GM10847 (cell line): ENCODE data around the gene DIAPH1.

ENCODE experiments used
- POLR2A ChIP-seq: IDR thresholded peaks from 2 replicates; pipeline ENCODE4 v1.6.1; 2011; ENCODE audit not compliant: insufficient read length; ENCODE audit errors: extremely low read depth

The DIAPH1 gene

DNA sequence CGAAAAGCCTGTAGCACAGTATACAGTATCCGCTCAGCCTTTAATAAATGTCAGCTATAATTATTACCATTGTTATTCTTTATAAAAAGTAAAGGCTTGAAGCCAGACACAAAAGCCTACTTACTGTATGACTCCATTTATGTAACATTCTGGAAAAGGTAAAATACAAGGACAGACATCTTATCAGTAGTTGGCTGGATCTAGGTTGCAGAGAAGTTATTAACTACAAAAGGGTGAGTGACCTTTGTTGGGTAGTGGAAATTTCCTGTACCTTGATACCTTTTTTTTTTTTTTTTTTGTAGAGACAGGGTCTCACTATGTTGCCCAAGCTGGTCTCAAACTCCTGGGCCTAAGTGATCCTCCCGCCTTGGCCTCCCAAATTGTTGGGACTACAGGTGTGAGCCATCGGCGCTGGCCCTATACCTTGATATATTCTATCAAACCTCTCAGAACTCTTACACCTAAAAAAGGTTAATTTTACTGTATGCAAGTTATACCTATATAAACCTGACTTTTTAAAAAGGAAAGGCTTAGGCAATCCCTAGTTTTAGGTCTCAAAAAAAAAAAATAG lies 11.9 kb upstream of the DIAPH1 start:
- TF ChIP-seq POLR2A, result no peak

DNA sequence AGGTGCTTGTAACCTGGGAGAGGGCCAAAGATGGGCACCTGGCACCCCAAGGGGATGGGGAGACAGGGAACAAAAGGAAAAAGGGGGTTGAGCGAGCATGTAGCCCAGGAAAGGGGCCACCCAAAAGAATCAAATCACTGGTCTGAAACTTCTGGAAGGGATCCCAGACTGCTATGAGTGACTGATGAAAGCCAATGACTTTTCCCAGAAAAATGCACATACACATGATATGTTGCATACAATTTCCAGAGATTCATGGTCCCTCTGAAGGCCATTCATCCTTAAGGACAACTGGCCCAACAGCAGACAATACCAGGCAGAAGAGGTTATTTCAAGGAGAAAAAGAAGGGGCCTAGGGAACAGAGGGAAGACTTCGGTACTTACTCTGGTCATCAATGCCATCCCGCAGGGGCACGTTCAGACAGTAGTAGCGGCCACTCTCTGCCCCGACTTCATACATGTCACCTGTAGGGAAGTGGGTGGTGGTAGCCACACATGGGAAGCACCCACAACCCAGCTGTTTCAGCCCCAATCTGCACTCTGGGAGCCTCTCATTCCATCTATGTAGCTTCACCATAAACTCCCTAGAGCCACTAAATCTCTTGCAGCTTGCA lies 9.5 kb upstream of the DIAPH1 start:
- TF ChIP-seq POLR2A, result no peak

DNA sequence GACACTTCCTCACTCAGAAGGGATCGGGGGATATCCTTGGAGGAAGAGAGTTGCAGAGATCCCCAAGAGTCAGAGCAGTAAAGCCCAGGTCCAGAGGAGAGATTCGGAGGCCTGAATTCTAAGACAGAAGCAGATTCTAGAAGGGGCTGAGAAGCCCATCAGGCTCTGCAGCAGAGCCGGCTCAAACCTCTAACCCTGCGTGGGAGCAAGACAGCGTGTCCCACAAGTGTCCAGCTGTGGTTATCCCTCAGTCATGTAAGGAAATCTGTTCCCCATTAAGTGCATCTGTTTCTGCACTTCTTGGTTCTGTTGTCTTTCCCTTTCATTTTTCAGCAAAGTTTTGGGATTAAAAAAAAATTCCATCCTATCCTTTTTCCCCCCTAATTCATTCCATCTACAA lies 4.8 kb upstream of the DIAPH1 start:
- no peak for TF ChIP-seq POLR2A

DNA sequence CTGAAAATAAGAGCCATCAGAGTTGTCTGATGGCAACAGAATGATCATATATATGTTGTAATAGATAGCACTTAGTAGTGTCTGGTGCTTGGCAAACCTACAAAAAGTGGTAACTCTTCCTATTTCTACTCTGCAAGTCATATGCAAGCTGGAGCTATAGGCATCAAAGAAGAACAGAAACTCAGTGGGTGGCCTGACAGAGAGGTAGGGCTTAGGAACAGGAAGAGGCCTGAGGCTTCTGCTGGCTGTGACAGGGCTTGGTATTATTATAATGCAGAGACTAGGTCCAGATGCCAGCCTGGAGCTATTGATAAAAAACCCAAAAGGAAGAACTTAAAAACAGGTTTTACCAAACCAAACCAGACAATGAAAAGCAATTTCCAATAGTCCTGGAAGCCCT lies 4.4 kb upstream of the DIAPH1 start:
- TF ChIP-seq POLR2A, result no peak

DNA sequence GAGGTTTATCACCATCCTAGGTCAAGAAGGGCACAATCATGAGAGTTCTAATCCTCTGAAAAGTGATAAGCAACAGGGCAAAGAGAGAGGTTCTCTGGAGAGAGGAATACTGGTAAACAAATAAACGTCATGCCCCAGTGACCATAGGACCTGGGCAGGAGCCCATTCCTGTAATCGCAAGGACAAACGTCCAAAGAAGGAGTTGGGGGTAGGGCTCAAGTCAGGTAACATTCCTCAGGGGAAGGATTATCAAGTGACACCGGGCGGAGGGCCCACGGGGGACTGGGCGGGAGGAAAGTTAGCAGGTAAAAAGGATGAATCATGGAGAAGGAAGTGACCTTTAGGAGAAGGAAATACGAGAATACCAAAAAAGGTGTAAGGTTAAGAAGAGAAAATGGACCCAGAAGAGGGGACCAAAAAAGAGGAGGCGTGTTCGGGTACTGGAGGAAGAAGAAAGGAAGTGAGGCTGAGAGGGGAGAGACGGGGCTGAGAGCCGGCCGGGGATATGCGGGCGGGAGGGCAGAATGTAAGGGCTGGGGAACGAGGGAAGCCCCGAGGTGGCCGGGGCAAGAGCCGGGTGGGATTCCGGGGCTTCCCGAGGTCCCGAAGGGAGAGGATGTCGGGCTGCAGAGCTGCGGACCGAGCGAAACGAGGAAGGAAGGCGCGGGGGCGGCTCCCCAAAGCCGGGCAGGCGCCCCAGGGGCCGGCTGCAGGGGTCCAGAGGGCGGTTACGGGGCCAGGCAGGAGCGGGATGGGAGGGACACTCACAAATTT lies 583 bp downstream of the DIAPH1 start:
- no peak for TF ChIP-seq POLR2A

DNA sequence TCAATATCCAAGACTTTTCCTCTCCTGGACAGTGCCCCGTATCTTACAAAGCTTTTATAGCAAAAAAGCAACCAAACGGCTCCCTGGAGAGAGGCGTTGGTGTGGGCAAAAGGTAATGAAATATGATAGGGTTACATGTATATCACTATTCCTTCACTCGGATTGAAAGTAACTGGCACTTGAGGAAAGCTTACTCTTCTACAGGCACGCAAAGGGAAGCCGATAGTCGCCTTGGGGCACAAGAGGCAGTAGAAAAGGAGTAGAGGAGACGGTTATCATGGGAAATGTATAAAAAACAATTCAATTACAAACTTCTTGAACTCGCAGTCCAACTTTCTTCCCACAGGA lies 1.1 kb downstream of the DIAPH1 start:
- no peak for TF ChIP-seq POLR2A

DNA sequence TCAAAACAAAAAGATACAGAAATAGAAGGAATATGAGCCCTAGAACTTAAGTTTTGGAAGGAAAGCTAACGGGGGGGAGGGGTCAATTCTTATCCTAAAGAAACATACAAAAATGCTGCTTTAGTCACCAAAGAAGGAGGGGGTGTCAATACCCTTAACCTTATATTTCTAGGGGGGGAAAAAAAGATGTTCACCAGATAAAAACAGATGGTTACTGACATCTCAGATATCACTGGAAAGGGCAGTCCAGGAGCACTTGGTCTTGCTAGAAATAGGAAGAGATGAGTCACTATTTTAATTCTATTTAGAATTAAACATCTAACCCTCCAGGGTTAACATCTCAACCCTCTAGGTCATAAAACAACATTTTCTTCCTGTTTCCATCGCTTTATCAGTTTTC lies 1.7 kb downstream of the DIAPH1 start:
- TF ChIP-seq POLR2A, result no peak

DNA sequence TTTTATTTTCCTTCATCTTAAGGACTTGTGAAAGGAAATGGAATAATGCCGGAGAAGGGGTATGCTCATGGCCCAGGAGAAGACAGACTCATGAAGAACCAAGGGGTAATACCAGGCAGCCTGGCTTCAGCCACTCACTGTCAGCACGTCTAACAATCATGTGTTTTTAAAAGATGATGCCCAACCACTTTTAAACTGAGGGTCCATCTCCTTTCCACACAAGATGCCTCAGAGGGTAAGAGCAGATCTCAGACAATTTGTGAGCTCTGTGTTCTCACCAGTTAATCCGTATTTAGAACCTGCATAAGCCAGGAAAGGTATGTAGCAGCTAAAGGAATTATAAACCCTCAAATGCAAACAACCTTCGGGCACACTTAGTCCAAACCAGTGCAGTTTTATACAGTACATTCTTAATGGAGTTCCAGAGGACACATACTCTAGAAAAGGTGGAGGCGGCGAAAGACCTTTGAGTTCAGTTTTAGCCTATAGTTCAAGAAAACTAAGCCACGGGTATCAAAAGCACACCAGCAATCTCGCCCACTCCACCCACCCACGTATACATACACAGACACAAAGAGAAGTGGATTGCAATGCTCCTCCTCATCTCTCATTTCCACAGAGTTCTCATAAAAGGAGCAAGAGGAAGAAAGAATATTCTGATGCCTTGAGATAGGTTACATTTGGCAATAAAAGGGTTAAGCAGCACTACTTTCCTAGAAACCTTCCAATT lies 2.6 kb downstream of the DIAPH1 start:
- no peak for TF ChIP-seq POLR2A

DNA sequence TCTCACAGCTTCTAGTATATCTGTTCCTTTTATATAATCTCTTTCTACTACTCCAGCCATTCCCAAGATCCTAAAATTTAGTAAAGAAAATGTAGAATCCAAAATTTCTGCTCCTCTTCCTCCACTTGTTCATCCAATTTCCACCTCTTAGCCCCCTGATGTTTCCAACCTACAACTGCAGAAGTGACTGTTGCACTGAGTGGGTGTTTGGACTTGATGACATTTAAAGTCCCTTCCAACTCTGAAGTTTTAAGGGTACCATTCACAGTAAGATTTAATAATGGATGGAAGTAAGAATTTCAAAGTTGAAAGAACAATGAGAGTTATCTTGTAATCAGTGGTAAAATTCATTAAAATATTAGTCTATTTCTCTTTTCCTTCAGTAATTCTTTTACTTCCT lies 5.5 kb downstream of the DIAPH1 start:
- no peak for TF ChIP-seq POLR2A

DNA sequence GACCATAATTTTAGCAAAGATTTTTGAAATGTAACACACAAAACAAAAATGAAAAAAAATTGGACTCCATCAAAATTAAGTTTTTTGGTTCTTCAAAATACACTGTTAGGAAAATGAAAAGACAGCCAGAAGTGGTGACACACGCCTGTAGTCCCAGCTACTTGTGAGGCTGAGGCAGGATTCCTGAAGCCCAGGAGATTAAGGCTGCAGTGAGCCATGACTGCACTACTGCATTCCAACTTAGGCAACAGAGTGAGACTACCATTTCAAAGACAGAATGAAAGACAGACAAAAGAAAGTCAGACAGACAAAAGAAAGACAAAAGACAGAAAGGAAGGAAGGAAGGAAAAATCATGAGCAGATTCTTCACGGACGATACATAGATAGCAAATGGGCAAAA lies 7.5 kb downstream of the DIAPH1 start:
- TF ChIP-seq POLR2A, result no peak

DNA sequence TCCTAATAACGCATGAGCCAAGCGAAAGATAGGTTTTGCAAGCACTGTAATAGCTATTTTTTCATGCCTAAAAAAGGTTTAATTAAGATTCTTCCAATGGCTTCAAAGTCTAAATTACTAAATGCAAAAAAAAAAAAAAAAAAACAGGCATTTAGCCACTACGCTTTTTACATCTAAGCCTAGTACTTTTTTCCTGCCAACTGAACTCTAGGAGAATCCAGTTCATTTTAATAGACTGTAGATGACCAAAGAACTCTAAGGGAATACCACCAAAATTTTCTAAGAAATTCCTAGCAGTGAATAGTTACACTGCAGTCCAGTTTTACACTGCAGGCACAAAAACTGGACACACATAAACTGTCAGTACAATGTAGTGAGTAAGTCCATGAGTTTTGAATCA lies 9.8 kb downstream of the DIAPH1 start:
- no peak for TF ChIP-seq POLR2A

DNA sequence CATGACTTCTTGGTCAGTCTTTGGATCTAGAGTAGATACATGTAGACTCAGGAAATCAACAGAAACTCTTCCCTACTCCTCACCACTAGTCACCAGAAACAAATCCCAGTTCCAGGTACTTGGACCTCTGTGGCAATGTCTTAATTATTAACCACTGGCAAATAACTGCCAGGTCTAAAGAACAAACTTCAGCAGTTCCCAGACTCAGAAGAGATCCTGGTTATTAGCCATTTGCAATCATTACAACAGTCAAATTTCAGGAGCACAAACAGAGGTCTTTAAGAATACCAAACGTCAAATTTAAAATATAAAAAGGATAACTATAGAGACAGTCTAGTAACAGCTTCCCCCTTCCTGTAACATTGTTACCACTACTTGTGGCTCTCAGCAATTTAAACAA lies 10.2 kb downstream of the DIAPH1 start:
- TF ChIP-seq POLR2A, result no peak

DNA sequence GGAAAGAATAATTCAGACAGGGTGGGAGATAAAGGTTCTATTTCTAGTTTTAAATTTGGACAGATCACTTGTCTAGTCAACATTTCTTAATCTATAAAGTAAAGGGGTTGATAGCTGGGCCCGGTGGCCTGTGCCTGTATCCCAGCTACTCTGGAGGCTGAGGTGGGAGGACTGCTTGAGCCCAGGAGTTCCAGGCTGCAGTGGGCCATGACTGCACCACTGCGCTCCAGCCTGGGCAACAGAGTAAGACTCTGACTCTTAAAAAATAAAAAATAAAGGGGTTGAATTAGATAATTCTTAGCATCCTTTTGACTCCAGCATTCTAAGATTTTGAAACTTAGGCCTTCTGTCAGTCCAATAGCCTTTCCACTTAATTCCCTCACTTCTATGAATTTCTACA lies 10.8 kb downstream of the DIAPH1 start:
- no peak for TF ChIP-seq POLR2A

DNA sequence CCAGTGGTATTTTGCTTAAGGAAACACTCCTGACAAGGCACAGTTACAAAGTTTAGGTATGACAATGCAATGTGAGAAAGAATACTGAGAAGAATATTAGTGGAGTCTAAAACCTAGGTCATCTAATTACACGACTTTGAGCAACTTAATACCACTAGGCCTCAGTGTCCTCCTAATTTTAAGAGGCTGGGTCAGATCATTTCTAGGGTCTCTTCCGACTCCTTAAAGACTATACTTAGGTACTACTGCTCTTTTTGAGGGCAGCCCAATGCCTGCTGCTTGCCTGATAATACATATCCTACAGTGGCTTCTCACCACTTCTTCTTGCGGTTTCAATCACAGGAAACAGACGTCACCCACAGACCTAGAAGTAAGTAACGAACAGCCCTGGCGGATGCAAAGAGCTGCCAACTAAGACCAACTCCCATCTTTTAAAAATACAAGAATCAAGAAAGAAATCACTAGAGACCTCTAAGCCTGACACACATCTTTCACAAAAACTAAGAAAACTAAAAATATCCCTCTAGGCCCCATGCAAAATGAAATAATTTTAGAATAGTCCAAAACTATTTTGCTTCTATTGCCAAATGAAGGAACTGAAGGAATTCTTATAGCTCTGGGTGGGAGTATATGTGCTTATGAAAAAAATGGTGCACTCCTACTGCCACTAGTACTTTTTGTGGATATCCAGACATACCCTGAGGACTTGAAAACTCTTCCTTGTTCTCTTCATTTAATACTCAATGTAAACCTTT lies 13.1 kb downstream of the DIAPH1 start:
- no peak for TF ChIP-seq POLR2A
